A549 (cell line): ENCODE data around the gene MRPL28.

Experiments used
- BHLHE40 ChIP-seq: IDR thresholded peaks from 2 replicates; pipeline ENCODE4 v1.6.1; 2012; ENCODE audit warnings: low read depth, low read length, inconsistent platforms
- CEBPB ChIP-seq, 2 experiments: fragments of >200 bp in 1 of 2; sonication (Bioruptor Twin) in 1 of 2; formaldehyde crosslinking in 1 of 2; IDR thresholded peaks; 2 replicates each; pipeline ENCODE4 v1.6.1; 2012 to 2016
- CHD2 ChIP-seq: fragments of 150-350 bp; IDR thresholded peaks from 2 replicates; pipeline ENCODE4 v1.6.1; 2014; ENCODE audit warnings: low read length; ENCODE audit not compliant: partially characterized antibody
- CHD4 ChIP-seq: fragments of 200-600 bp; sonication (generic); IDR thresholded peaks from 2 replicates; pipeline ENCODE4 v1.6.1; 2016; ENCODE audit warnings: antibody characterized with exemption, mild to moderate bottlenecking, borderline replicate concordance
- EP300 ChIP-seq, 2 experiments: fragments of >200 bp; sonication (Bioruptor Twin); formaldehyde crosslinking; IDR thresholded peaks; 2 replicates in 1 of 2; 3 replicates in 1 of 2; pipeline ENCODE4 v1.6.1; 2016 to 2017
- HMGXB4 ChIP-seq: fragments of 250-450 bp; sonication (Bioruptor Pico); IDR thresholded peaks from 2 replicates; pipeline ENCODE4 v1.5.0; 2021; ENCODE audit warnings: mild to moderate bottlenecking, moderate library complexity, borderline replicate concordance
- JUN ChIP-seq, 2 experiments: fragments of >200 bp; sonication (Bioruptor Twin); formaldehyde crosslinking; IDR thresholded peaks; 2 replicates in 1 of 2; 3 replicates in 1 of 2; pipeline ENCODE4 v1.6.1; 2016 to 2017
- MAZ ChIP-seq: fragments of 150-350 bp; IDR thresholded peaks from 2 replicates; pipeline ENCODE4 v1.6.1; 2014; ENCODE audit warnings: antibody characterized with exemption, low read depth, low read length, borderline replicate concordance
- ZC3H11A ChIP-seq: fragments of 450-650 bp; IDR thresholded peaks from 2 replicates; pipeline ENCODE4 v1.6.1; 2014; ENCODE audit warnings: antibody characterized with exemption, mild to moderate bottlenecking
- TF ChIP-seq, protein P1 (sequence below): fragments of >200 bp; sonication (Bioruptor Twin); formaldehyde crosslinking; IDR thresholded peaks from 3 replicates; pipeline ENCODE4 v1.5.1; 2016
- TF ChIP-seq, protein P2 (sequence below): IDR thresholded peaks from 2 replicates; pipeline ENCODE4 v1.6.1; 2012
- TF ChIP-seq, protein P3 (sequence below): IDR thresholded peaks from 2 replicates; pipeline ENCODE4 v1.6.1; 2012; ENCODE audit warnings: low read depth, borderline replicate concordance

GRCh38 chr16:383326-384051, 13.2 kb upstream of the MRPL28 start:
- TF ChIP-seq, protein P1, sequence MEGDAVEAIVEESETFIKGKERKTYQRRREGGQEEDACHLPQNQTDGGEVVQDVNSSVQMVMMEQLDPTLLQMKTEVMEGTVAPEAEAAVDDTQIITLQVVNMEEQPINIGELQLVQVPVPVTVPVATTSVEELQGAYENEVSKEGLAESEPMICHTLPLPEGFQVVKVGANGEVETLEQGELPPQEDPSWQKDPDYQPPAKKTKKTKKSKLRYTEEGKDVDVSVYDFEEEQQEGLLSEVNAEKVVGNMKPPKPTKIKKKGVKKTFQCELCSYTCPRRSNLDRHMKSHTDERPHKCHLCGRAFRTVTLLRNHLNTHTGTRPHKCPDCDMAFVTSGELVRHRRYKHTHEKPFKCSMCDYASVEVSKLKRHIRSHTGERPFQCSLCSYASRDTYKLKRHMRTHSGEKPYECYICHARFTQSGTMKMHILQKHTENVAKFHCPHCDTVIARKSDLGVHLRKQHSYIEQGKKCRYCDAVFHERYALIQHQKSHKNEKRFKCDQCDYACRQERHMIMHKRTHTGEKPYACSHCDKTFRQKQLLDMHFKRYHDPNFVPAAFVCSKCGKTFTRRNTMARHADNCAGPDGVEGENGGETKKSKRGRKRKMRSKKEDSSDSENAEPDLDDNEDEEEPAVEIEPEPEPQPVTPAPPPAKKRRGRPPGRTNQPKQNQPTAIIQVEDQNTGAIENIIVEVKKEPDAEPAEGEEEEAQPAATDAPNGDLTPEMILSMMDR: no peak
- TF ChIP-seq JUN (IDR thresholded peaks at IDR 0.05) (no peak), MAZ (no peak), CHD4 (no peak), HMGXB4 (CRISPR knock-in tag) (no peak), EP300 (IDR thresholded peaks at IDR 0.05) (no peak), BHLHE40 (no peak), ZC3H11A (no peak), CEBPB (IDR thresholded peaks at IDR 0.05) (no peak), CHD2 (no peak)
- TF ChIP-seq, protein P2, sequence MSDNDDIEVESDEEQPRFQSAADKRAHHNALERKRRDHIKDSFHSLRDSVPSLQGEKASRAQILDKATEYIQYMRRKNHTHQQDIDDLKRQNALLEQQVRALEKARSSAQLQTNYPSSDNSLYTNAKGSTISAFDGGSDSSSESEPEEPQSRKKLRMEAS: no peak
- TF ChIP-seq, protein P3, sequence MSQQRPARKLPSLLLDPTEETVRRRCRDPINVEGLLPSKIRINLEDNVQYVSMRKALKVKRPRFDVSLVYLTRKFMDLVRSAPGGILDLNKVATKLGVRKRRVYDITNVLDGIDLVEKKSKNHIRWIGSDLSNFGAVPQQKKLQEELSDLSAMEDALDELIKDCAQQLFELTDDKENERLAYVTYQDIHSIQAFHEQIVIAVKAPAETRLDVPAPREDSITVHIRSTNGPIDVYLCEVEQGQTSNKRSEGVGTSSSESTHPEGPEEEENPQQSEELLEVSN: no peak
